BLaER1 treated with 17β-estradiol and CSF1 and Interleukin-3, amounts not matched to agents 10 nM and 100 nM (cell line): Measurements from ENCODE around the gene TNNT3.
"Not testable (repeated sequence)": the region's sequence is repeated elsewhere in the genome, so short reads cannot be mapped to it uniquely, and the experiment has no call there.

ENCODE experiments used
- H3K27ac ChIP-seq, 11 experiments: shearing (Covaris generic); formaldehyde crosslinking; 2 replicates each; pipeline ENCODE4 v1.8.1; 2022
- H3K27me3 ChIP-seq, 11 experiments: shearing (Covaris generic); formaldehyde crosslinking; 2 replicates each; pipeline ENCODE4 v1.8.1; 2022
- H3K36me3 ChIP-seq, 11 experiments: shearing (Covaris generic); formaldehyde crosslinking; 2 replicates each; pipeline ENCODE4 v1.8.1; 2022
- H3K4me1 ChIP-seq, 10 experiments: shearing (Covaris generic); formaldehyde crosslinking; 2 replicates each; pipeline ENCODE4 v1.8.1; 2022
- H3K4me2 ChIP-seq, 11 experiments: shearing (Covaris generic); formaldehyde crosslinking; 2 replicates each; pipeline ENCODE4 v1.8.1; 2022
- H3K4me3 ChIP-seq, 10 experiments: shearing (Covaris generic); formaldehyde crosslinking; 2 replicates each; pipeline ENCODE4 v1.8.1; 2022
- H3K9ac ChIP-seq, 11 experiments: shearing (Covaris generic); formaldehyde crosslinking; 2 replicates each; pipeline ENCODE4 v1.8.1; 2022
- H3K9me3 ChIP-seq, 11 experiments: shearing (Covaris generic); formaldehyde crosslinking; replicated peaks in 1 of 11; 2 replicates each; pipeline ENCODE4 v1.8.1; 2022
- H4K20me1 ChIP-seq, 11 experiments: shearing (Covaris generic); formaldehyde crosslinking; 2 replicates each; pipeline ENCODE4 v1.8.1; 2022
- Cebpa-rat ChIP-seq, 11 experiments: shearing (Covaris generic); IDR thresholded peaks; 2 replicates each; pipeline ENCODE4 v1.8.1; 2022

TNNT3 gene

GRCh38 chr11:1919391-1920127, at the start of gene TNNT3:
Gene TNNT3 (plus strand): TSS chr11:1919703. CDS start chr11:1922875, 3,172 bp downstream.
- no peak within 1 kb of the TSS for H3K27ac ChIP-seq

GRCh38 chr11:1870326-1870696, 49.2 kb upstream of the TNNT3 start:
- H3K27ac ChIP-seq = no peak overlapping the region
- peak overlapping the region; percentile 69 to 100 (median 96) for H3K4me2 ChIP-seq

More at GRCh38 chr11:1919391-1920127, at the start of gene TNNT3:
- no peak within 1 kb of the TSS for H3K9ac ChIP-seq
- no peaks in the 10 kb centered on the region for H3K36me3 ChIP-seq
- H3K9me3 ChIP-seq = no peaks in the 10 kb centered on the region
- no peak within 1 kb of the TSS for H3K4me3 ChIP-seq
- H4K20me1 ChIP-seq = no peaks in the 10 kb centered on the region
- TF ChIP-seq Cebpa-rat (IDR thresholded peaks at IDR 0.05) = no peak
- peaks cover 0 to 78% (median 64%) of the 10 kb centered on the region in 10 experiments; a peak in 18 of 20 replicates for H3K4me1 ChIP-seq
- peak within 1 kb of the TSS in 9 of 11 experiments; percentile 20 to 84 (median 44); a peak in 12 of 22 replicates for H3K4me2 ChIP-seq
- H3K27me3 ChIP-seq = no peaks in the 10 kb centered on the region

GRCh38 chr11:1870721-1871466, 48.6 kb upstream of the TNNT3 start:
- no peak for TF ChIP-seq Cebpa-rat (IDR thresholded peaks at IDR 0.05)
- Histone ChIP-seq H3K4me3 (no peak overlapping the region; a peak in 1 of 20 replicates), H3K27me3 (peaks cover 41 to 64% (median 52%) of the 10 kb centered on the region in 11 experiments), H3K9me3 (no peaks in the 10 kb centered on the region), H3K4me1 (peaks cover 50 to 92% (median 81%) of the 10 kb centered on the region in 10 experiments), H3K27ac (no peak overlapping the region), H4K20me1 (peaks cover 31 to 87% (median 44%) of the 10 kb centered on the region in 11 experiments; a peak in 20 of 22 replicates), H3K4me2 (peak overlapping the region; percentile 69 to 100 (median 96)), H3K9ac (no peak overlapping the region), H3K36me3 (no peaks in the 10 kb centered on the region)

More at GRCh38 chr11:1870326-1870696, 49.2 kb upstream of the TNNT3 start:
- Histone ChIP-seq H3K9me3 (no peaks in the 10 kb centered on the region), H3K36me3 (no peaks in the 10 kb centered on the region), H3K9ac (no peak overlapping the region), H3K27me3 (peaks cover 47 to 70% (median 57%) of the 10 kb centered on the region in 11 experiments), H4K20me1 (peaks cover 36 to 87% (median 50%) of the 10 kb centered on the region in 11 experiments; a peak in 20 of 22 replicates), H3K4me3 (no peak overlapping the region; a peak in 1 of 20 replicates), H3K4me1 (peaks cover 49 to 89% (median 75%) of the 10 kb centered on the region in 10 experiments)
- no peak for TF ChIP-seq Cebpa-rat (IDR thresholded peaks at IDR 0.05)

- Histone ChIP-seq H3K4me1 (peaks cover 56 to 94% (median 84%) of the 10 kb centered on the region in 10 experiments), H3K9ac (no peak overlapping the region), H3K36me3 (no peaks in the 10 kb centered on the region), H3K9me3 (no peaks in the 10 kb centered on the region), H3K4me3 (no peak overlapping the region), H3K27me3 (peaks cover 35 to 58% (median 46%) of the 10 kb centered on the region in 11 experiments), H4K20me1 (peaks cover 27 to 85% (median 42%) of the 10 kb centered on the region in 11 experiments; a peak in 20 of 22 replicates), H3K27ac (no peak overlapping the region), H3K4me2 (peak overlapping the region; percentile 69 to 100 (median 96); a peak in 20 of 22 replicates)
- no peak for TF ChIP-seq Cebpa-rat (IDR thresholded peaks at IDR 0.05)
These were observed 48.0 kb upstream of the TNNT3 start for GRCh38 chr11:1871531-1871930.

GRCh38 chr11:1872267-1872985, 47.1 kb upstream of the TNNT3 start:
- Histone ChIP-seq H3K36me3 (no peaks in the 10 kb centered on the region), H4K20me1 (peaks cover 27 to 76% (median 42%) of the 10 kb centered on the region in 11 experiments; a peak in 20 of 22 replicates), H3K9me3 (no peaks in the 10 kb centered on the region), H3K27ac (no peak overlapping the region), H3K4me3 (no peak overlapping the region), H3K9ac (no peak overlapping the region), H3K27me3 (peaks cover 30 to 49% (median 39%) of the 10 kb centered on the region in 11 experiments), H3K4me1 (peaks cover 65 to 94% (median 86%) of the 10 kb centered on the region in 10 experiments), H3K4me2 (peak overlapping the region in 10 of 11 experiments; percentile 2 to 100 (median 52); a peak in 17 of 22 replicates)
- TF ChIP-seq Cebpa-rat (IDR thresholded peaks at IDR 0.05) = no peak

GRCh38 chr11:1873048-1873812, 46.3 kb upstream of the TNNT3 start:
- Histone ChIP-seq H3K9me3 (no peaks in the 10 kb centered on the region), H3K4me1 (peaks cover 65 to 94% (median 87%) of the 10 kb centered on the region in 10 experiments), H3K36me3 (no peaks in the 10 kb centered on the region), H4K20me1 (peaks cover 23 to 70% (median 37%) of the 10 kb centered on the region in 11 experiments; a peak in 20 of 22 replicates), H3K27me3 (peaks cover 28 to 43% (median 33%) of the 10 kb centered on the region in 11 experiments), H3K27ac (no peak overlapping the region), H3K9ac (no peak overlapping the region), H3K4me2 (peak overlapping the region; percentile 13 to 100 (median 47); a peak in 19 of 22 replicates), H3K4me3 (no peak overlapping the region)
- no peak for TF ChIP-seq Cebpa-rat (IDR thresholded peaks at IDR 0.05)

GRCh38 chr11:1873813-1874150, 45.7 kb upstream of the TNNT3 start:
- not testable (repeated sequence) for H3K9ac ChIP-seq, H3K9me3 ChIP-seq, H3K36me3 ChIP-seq, H3K4me3 ChIP-seq, H3K27ac ChIP-seq
- H4K20me1 ChIP-seq = peaks cover 18 to 65% (median 31%) of the 10 kb centered on the region in 11 experiments; a peak in 20 of 22 replicates
- H3K4me1 ChIP-seq = peaks cover 59 to 94% (median 84%) of the 10 kb centered on the region in 10 experiments
- H3K4me2 ChIP-seq = peak overlapping the region in 9 of 11 experiments; percentile 39 to 64 (median 44); a peak in 11 of 22 replicates
- H3K27me3 ChIP-seq = peaks cover 25 to 37% (median 30%) of the 10 kb centered on the region in 11 experiments

GRCh38 chr11:1874441-1875092, 44.9 kb upstream of the TNNT3 start:
- not testable (repeated sequence) for H3K9me3 ChIP-seq, H3K4me3 ChIP-seq, H3K27ac ChIP-seq, H3K36me3 ChIP-seq
- peak overlapping the region in 9 of 11 experiments; percentile 62 to 77 (median 70); a peak in 12 of 22 replicates for H3K4me2 ChIP-seq
- peaks cover 10 to 57% (median 24%) of the 10 kb centered on the region in 11 experiments; a peak in 20 of 22 replicates for H4K20me1 ChIP-seq
- H3K4me1 ChIP-seq = peaks cover 55 to 92% (median 81%) of the 10 kb centered on the region in 10 experiments
- H3K27me3 ChIP-seq = peaks cover 18 to 29% (median 23%) of the 10 kb centered on the region in 11 experiments
- H3K9ac ChIP-seq = 0 out of 22 replicates have a peak overlapping the region, but pooled peaks of 1 of the 11 experiments have one; percentile 29
